HEK293T (cell line): ENCODE data around the gene FAM168A.
A peak's percentile ranks its signal among the peaks of the same experiment; 100 is the strongest.

ENCODE experiments used
- CTCF ChIA-PET: fragments of 350-600 bp; formaldehyde crosslinking; extraction: SDS; loops from one replicate; lab custom pipeline; 2021; ENCODE audit warnings: antibody characterized with exemption, inconsistent platforms; lab: Yijun Ruan, JAX
- POLR2A ChIA-PET: fragments of 350-600 bp; formaldehyde crosslinking; extraction: SDS; loops from one replicate; lab custom pipeline; 2020; ENCODE audit warnings: antibody characterized with exemption, inconsistent platforms; lab: Yijun Ruan, JAX
- DNase-seq: peaks from one replicate; pipeline ENCODE4 v3.0.0; 2012; ENCODE audit warnings: mixed read lengths; ENCODE audit errors: extremely low spot score
- ARNT ChIP-seq: fragments of 450-650 bp; IDR thresholded peaks from 2 replicates; pipeline ENCODE4 v1.6.1; 2017; ENCODE audit warnings: mild to moderate bottlenecking
- BHLHE40 ChIP-seq: fragments of 450-650 bp; IDR thresholded peaks from 2 replicates; pipeline ENCODE4 v1.6.1; 2016; ENCODE audit warnings: mild to moderate bottlenecking, moderate library complexity, borderline replicate concordance
- CTBP1 ChIP-seq: fragments of 450-650 bp; IDR thresholded peaks from 2 replicates; pipeline ENCODE4 v1.6.1; 2016; ENCODE audit warnings: borderline replicate concordance
- ELF4 ChIP-seq: fragments of 450-650 bp; IDR thresholded peaks from 2 replicates; pipeline ENCODE4 v1.6.1; 2017; ENCODE audit warnings: antibody characterized with exemption
- FOXA1 ChIP-seq: fragments of 450-650 bp; IDR thresholded peaks from 2 replicates; pipeline ENCODE4 v1.6.1; 2016; ENCODE audit warnings: mild to moderate bottlenecking
- FOXK2 ChIP-seq: fragments of 450-650 bp; IDR thresholded peaks from 2 replicates; pipeline ENCODE4 v1.6.1; 2016; ENCODE audit warnings: mild to moderate bottlenecking
- FOXM1 ChIP-seq: fragments of 450-650 bp; IDR thresholded peaks from 2 replicates; pipeline ENCODE4 v1.6.1; 2017; ENCODE audit warnings: mild to moderate bottlenecking, borderline replicate concordance
- HDGF ChIP-seq: fragments of 450-650 bp; IDR thresholded peaks from 2 replicates; pipeline ENCODE4 v1.6.1; 2017; ENCODE audit warnings: antibody characterized with exemption, borderline replicate concordance
- L3MBTL2 ChIP-seq: fragments of 450-650 bp; conservative IDR thresholded peaks from 2 replicates; pipeline ENCODE4 v1.6.1; 2016; ENCODE audit warnings: mild to moderate bottlenecking
- LEF1 ChIP-seq: fragments of 450-650 bp; IDR thresholded peaks from 2 replicates; pipeline ENCODE4 v1.6.1; 2017; ENCODE audit warnings: mild to moderate bottlenecking, borderline replicate concordance
- NFRKB ChIP-seq: fragments of 450-650 bp; IDR thresholded peaks from 2 replicates; pipeline ENCODE4 v1.6.1; 2016; ENCODE audit warnings: mild to moderate bottlenecking, moderate library complexity
- PKNOX1 ChIP-seq: fragments of 450-650 bp; IDR thresholded peaks from 2 replicates; pipeline ENCODE4 v1.6.1; 2016
- SP1 ChIP-seq: fragments of 450-650 bp; IDR thresholded peaks from 2 replicates; pipeline ENCODE4 v1.6.1; 2017
- SUZ12 ChIP-seq: fragments of 450-650 bp; IDR thresholded peaks from 2 replicates; pipeline ENCODE4 v1.6.1; 2016; ENCODE audit warnings: mild to moderate bottlenecking
- TARDBP ChIP-seq: fragments of 450-650 bp; IDR thresholded peaks from 2 replicates; pipeline ENCODE4 v1.6.1; 2016
- ZNF384 ChIP-seq: fragments of 450-650 bp; IDR thresholded peaks from 2 replicates; pipeline ENCODE4 v1.6.1; 2016

FAM168A gene

GRCh38 chr11:73566977-73567755, 30.7 kb downstream of the FAM168A start:
- POLR2A ChIA-PET: interaction anchor here (1.5 kb wide), 1 partner anchor 31 kb away, joined by 4 read pairs; no protein-coding TSS in a partner anchor
- DNase-seq: peak; percentile 27
- TF ChIP-seq FOXA1 (no peak), PKNOX1 (peak; percentile 81)
- CTCF ChIA-PET: interaction anchor here (0.5 to 0.6 kb wide), 2 partner anchors 39 to 87 kb away, joined by 4 to 6 read pairs; no protein-coding TSS in a partner anchor

- CTCF ChIA-PET: interaction anchor here (0.5 kb wide), 1 partner anchor 87 kb away, joined by 4 read pairs; no protein-coding TSS in a partner anchor
- no peak for DNase-seq
- POLR2A ChIA-PET: interaction anchor here (1.5 kb wide), 1 partner anchor 32 kb away, joined by 4 read pairs; no protein-coding TSS in a partner anchor
- TF ChIP-seq NFRKB: no peak
- TF ChIP-seq ZNF384: no peak
Observed at GRCh38 chr11:73566422-73566821, 31.5 kb downstream of the FAM168A start.

- DNase-seq: no peak
- TF ChIP-seq LEF1 (no peak), ARNT (no peak), HDGF (no peak), SUZ12 (no peak), FOXA1 (no peak), PKNOX1 (no peak), TARDBP (no peak), FOXM1 (no peak), L3MBTL2 (no peak), NFRKB (no peak), ELF4 (no peak), BHLHE40 (no peak), SP1 (no peak), FOXK2 (no peak), ZNF384 (no peak), CTBP1 (no peak)
- ChIA-PET POLR2A (interaction anchor here (0.8 kb wide), 1 partner anchor 10 kb away, joined by 4 read pairs; no protein-coding TSS in a partner anchor), CTCF (no interaction called here)
Observed at GRCh38 chr11:73565804-73566203, 32.1 kb downstream of the FAM168A start.

GRCh38 chr11:73564903-73565302, 33.0 kb downstream of the FAM168A start:
- CTCF ChIA-PET: interaction anchor here (0.6 to 0.7 kb wide), 3 partner anchors 20 to 1175 kb away, joined by 3 to 13 read pairs (median 5); no protein-coding TSS in a partner anchor
- POLR2A ChIA-PET: interaction anchor here (0.8 to 2.5 kb wide), 2 partner anchors 9 to 33 kb away, joined by 4 to 8 read pairs; partner anchors contain the start of gene FAM168A
- no peak for TF ChIP-seq ARNT
- no peak for TF ChIP-seq LEF1
- no peak for TF ChIP-seq HDGF
- TF ChIP-seq SUZ12: no peak
- no peak for TF ChIP-seq PKNOX1
- TF ChIP-seq CTBP1: no peak
- TF ChIP-seq FOXK2: no peak
- DNase-seq: no peak

- TF ChIP-seq CTBP1: no peak
- ChIA-PET CTCF (interaction anchor here (0.6 kb wide), 2 partner anchors 17 to 371 kb away, joined by 3 to 4 read pairs; no protein-coding TSS in a partner anchor), POLR2A (interaction anchor here (2.5 kb wide), 1 partner anchor 35 kb away, joined by 8 read pairs; the partner anchor contains the start of gene FAM168A)
- no peak for DNase-seq
Observed at GRCh38 chr11:73563539-73564200, 34.2 kb downstream of the FAM168A start.

GRCh38 chr11:73559743-73560142, 38.2 kb downstream of the FAM168A start:
- TF ChIP-seq HDGF (no peak), SUZ12 (no peak), FOXK2 (no peak), L3MBTL2 (no peak), ELF4 (no peak), FOXA1 (no peak), TARDBP (no peak), ZNF384 (no peak), LEF1 (no peak), SP1 (no peak), CTBP1 (no peak), ARNT (no peak), PKNOX1 (no peak), NFRKB (no peak), BHLHE40 (no peak), FOXM1 (no peak)
- ChIA-PET CTCF (interaction anchor here (0.8 kb wide), 1 partner anchor 13 kb away, joined by 4 read pairs; no protein-coding TSS in a partner anchor), POLR2A (no interaction called here)
- DNase-seq: no peak
